Left ventricle myocardium inferior (tissue), 1 donor: ENCODE data around the gene ATXN8OS. TPM values are rescaled to one million over a fixed set of nuclear protein-coding genes. Genes with fewer than 3 reads are reported as not detected.

Source experiments
- DNase-seq: peaks from one replicate; pipeline ENCODE4 v3.0.0-alpha.2; 2020
- H3K27ac ChIP-seq: fragments of 200-600 bp; replicated peaks from 2 replicates; pipeline ENCODE4 v1.8.0; 2021
- H3K27me3 ChIP-seq: fragments of 200-600 bp; 2 replicates; pipeline ENCODE4 v1.8.0; 2021; ENCODE audit warnings: low read depth
- H3K36me3 ChIP-seq: fragments of 200-600 bp; 2 replicates; pipeline ENCODE4 v1.8.0; 2021
- H3K4me1 ChIP-seq: fragments of 200-600 bp; 2 replicates; pipeline ENCODE4 v1.8.0; 2021
- H3K4me3 ChIP-seq: fragments of 200-600 bp; 2 replicates; pipeline ENCODE4 v1.8.0; 2021; ENCODE audit warnings: mild to moderate bottlenecking, moderate library complexity
- H3K9me3 ChIP-seq: fragments of 200-600 bp; replicated peaks from 2 replicates; pipeline ENCODE4 v1.8.0; 2021
- intact Hi-C: fragments of 100-400 bp; cut with micrococcal nuclease; formaldehyde crosslinking; loops from one replicate; pipeline ENCODE4 v1.11.0; 2022
- long read RNA-seq: library from polyadenylated mRNA; unstranded; transcript quantifications from one replicate; pipeline ENCODE4 v2.0.0, GENCODE V29; 2021
- total RNA-seq: library from RNA; stranded (reverse); fragmentation: NEBNext Ultra II Directional; extraction: Animal tissue kit (Norgen Biotek cat#: 25700); gene quantifications from one replicate; pipeline ENCODE4 v1.2.1, GENCODE V29; 2021
- TF ChIP-seq, protein P1 (sequence below): fragments of 200-600 bp; IDR thresholded peaks from 2 replicates; pipeline ENCODE4 v1.8.0; 2021; ENCODE audit warnings: antibody characterized with exemption, mild to moderate bottlenecking, borderline replicate concordance
- donor health status: DM: no; HTN: yes; CAD: no; lungs with severe emphysema.

The ATXN8OS gene
- not detected for total RNA-seq
- long read RNA-seq, result 0 reads

GRCh38 chr13:70107498-70108281 is at the start of gene ATXN8OS:
TSS of gene ATXN8OS (plus strand) at chr13:70107826.
- no peak for DNase-seq
- peak within 1 kb of the TSS; percentile 15 for H3K4me3 ChIP-seq
- H3K4me1 ChIP-seq, result no peaks in the 10 kb centered on the region
- H3K27me3 ChIP-seq, result peaks cover 34% of the 10 kb centered on the region
- intact Hi-C loops, result no loop called here
- no peaks in the 10 kb centered on the region for H3K9me3 ChIP-seq
- no peak within 1 kb of the TSS for H3K27ac ChIP-seq
- TF ChIP-seq, protein P1, sequence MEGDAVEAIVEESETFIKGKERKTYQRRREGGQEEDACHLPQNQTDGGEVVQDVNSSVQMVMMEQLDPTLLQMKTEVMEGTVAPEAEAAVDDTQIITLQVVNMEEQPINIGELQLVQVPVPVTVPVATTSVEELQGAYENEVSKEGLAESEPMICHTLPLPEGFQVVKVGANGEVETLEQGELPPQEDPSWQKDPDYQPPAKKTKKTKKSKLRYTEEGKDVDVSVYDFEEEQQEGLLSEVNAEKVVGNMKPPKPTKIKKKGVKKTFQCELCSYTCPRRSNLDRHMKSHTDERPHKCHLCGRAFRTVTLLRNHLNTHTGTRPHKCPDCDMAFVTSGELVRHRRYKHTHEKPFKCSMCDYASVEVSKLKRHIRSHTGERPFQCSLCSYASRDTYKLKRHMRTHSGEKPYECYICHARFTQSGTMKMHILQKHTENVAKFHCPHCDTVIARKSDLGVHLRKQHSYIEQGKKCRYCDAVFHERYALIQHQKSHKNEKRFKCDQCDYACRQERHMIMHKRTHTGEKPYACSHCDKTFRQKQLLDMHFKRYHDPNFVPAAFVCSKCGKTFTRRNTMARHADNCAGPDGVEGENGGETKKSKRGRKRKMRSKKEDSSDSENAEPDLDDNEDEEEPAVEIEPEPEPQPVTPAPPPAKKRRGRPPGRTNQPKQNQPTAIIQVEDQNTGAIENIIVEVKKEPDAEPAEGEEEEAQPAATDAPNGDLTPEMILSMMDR, result no peak
- no peaks in the 10 kb centered on the region for H3K36me3 ChIP-seq

- DNase-seq, result peak; percentile 32
- Histone ChIP-seq H3K9me3 (no peaks in the 10 kb centered on the region), H3K4me3 (no peak overlapping the region), H3K27ac (no peak overlapping the region), H3K4me1 (no peaks in the 10 kb centered on the region), H3K27me3 (no peaks in the 10 kb centered on the region), H3K36me3 (no peaks in the 10 kb centered on the region)
- intact Hi-C loops, result no loop called here
- TF ChIP-seq, protein P1, result no peak
Measured at GRCh38 chr13:70080012-70080411, 27.6 kb upstream of the ATXN8OS start.

GRCh38 chr13:70087247-70087646 is 20.4 kb upstream of the ATXN8OS start:
- no peak overlapping the region for H3K27ac ChIP-seq
- TF ChIP-seq, protein P1, result no peak
- H3K9me3 ChIP-seq, result no peaks in the 10 kb centered on the region
- no peak overlapping the region for H3K4me3 ChIP-seq
- no peaks in the 10 kb centered on the region for H3K27me3 ChIP-seq
- peaks cover 18% of the 10 kb centered on the region for H3K4me1 ChIP-seq
- H3K36me3 ChIP-seq, result no peaks in the 10 kb centered on the region
- DNase-seq, result no peak
- intact Hi-C loops, result no loop called here

DNA sequence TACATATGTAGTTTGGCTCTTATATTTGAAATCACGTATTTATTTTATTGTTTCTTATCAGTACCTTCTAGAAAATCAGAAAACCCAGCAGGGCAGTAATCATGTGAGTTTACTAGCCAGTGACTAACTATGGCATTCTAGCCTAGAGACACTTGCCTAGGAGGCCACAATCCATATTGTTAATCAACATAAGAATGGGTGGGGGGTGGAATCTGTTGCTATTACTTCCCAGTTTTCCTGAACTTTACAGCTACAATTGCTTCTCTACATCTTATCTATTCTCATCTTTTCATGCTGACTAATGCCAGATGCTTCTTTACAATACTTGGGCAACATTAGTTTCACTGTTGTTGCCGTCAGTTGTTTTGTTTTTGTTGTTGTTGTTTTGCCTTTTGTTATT is 18.7 kb upstream of the ATXN8OS start:
- Histone ChIP-seq H3K36me3 (no peaks in the 10 kb centered on the region), H3K9me3 (no peaks in the 10 kb centered on the region), H3K27ac (no peak overlapping the region), H3K4me1 (peaks cover 18% of the 10 kb centered on the region), H3K27me3 (no peaks in the 10 kb centered on the region), H3K4me3 (no peak overlapping the region)
- intact Hi-C loops, result no loop called here
- DNase-seq, result no peak
- TF ChIP-seq, protein P1, result no peak

- H3K9me3 ChIP-seq, result no peaks in the 10 kb centered on the region
- H3K27ac ChIP-seq, result no peak overlapping the region
- DNase-seq, result no peak
Measured at GRCh38 chr13:70090036-70090723, 17.4 kb upstream of the ATXN8OS start.

More at GRCh38 chr13:70090036-70090723, 17.4 kb upstream of the ATXN8OS start:
- Histone ChIP-seq H3K4me3 (no peak overlapping the region), H3K36me3 (no peaks in the 10 kb centered on the region), H3K4me1 (peaks cover 18% of the 10 kb centered on the region), H3K27me3 (no peaks in the 10 kb centered on the region)
- TF ChIP-seq, protein P1, result no peak
- intact Hi-C loops, result no loop called here
